HG03045 (cell line): Measurements from ENCODE around the gene CAPZA2.

Source experiments
- ATAC-seq: cut with Tn5 transposase; IDR thresholded peaks from one replicate; pipeline ENCODE4 v1.9.1; 2021; ENCODE audit warnings: mild to moderate bottlenecking, moderate library complexity; ENCODE audit not compliant: unreplicated experiment

Gene CAPZA2

DNA sequence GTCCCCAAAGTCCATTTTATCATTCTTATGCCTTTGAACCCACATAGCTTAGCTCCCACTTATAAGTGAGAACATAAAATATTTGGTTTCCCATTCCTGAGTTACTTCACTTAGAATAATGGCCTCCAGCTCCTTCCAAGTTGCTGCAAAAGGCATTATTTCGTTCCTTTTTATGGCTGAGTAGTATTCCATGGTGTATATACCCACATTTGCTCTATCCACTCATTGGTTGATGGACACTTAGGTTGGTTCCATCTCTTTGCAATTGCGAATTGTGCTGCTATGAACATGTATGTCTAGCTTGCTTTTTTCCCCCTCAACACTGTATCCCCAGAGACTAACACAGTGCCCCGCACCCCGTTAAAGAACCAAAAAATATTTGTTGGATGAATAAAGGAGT is 670 bp upstream of the CAPZA2 start:
- no peak for ATAC-seq

GRCh38 chr7:116862951-116863670 is 724 bp downstream of the CAPZA2 start:
- ATAC-seq, result peak; percentile 2

- ATAC-seq, result no peak
Measured at GRCh38 chr7:116863936-116864500, 1.6 kb downstream of the CAPZA2 start.

GRCh38 chr7:116871061-116871700 is 8.8 kb downstream of the CAPZA2 start:
- ATAC-seq, result no peak

GRCh38 chr7:116872026-116872425 is 9.6 kb downstream of the CAPZA2 start:
- ATAC-seq, result no peak

DNA sequence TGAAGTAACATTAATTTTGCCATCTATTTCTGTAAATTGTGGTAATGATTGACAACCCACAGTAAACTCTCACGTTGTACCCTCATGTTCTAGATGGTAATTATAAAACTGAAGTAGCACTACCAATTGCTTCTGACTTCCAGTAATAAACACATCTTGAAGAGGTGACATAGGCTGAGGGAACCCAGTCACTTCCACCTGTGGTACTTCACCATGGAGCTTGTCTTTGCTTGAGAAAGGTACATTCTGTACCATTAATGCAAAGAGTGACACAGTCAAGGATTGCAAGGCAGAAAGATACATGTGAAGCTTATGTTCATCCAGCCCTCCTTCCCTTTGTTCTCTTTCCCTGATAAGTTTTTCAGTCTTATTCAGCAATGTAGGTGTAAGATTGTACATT is 11.2 kb downstream of the CAPZA2 start:
- ATAC-seq, result no peak

- ATAC-seq, result no peak
Measured at GRCh38 chr7:116876664-116877442, 14.5 kb downstream of the CAPZA2 start.

DNA sequence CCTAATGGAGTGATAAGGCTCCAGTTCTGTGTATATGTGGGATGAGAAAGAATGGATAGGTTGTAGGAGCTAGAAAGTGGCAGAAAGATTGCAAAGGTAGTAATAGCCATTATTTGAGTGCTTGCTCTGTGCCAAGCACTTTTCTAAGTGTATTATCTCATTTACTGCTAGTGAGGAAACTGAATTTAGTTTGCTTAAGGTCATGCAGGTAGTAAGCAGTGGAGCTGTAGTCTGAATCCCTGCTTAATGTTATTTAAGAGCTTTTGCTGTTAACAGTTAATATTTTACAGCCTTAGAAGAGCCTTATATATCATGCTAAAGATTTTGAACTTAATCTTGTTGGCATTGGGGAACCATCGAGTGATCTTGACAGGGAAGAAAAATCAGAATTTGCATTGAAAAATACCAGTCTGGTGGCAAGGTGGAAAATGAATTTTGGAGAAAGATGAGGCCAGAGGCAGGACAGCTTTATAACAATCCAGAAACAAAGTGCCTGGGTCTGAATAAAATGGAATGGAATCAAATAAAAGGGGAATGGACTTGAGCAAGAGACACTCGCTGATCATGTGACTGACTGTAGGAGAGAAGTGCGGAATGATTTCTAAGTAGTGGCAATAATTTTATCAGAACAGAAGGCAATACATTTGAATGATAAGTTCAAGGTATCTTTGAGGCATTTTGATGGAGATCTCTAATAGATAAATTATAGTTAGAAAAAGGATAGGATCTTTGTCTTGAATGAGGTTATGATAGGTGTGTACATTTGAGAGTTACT is 15.2 kb downstream of the CAPZA2 start:
- no peak for ATAC-seq

GRCh38 chr7:116884691-116885090 is 22.3 kb downstream of the CAPZA2 start:
- no peak for ATAC-seq

DNA sequence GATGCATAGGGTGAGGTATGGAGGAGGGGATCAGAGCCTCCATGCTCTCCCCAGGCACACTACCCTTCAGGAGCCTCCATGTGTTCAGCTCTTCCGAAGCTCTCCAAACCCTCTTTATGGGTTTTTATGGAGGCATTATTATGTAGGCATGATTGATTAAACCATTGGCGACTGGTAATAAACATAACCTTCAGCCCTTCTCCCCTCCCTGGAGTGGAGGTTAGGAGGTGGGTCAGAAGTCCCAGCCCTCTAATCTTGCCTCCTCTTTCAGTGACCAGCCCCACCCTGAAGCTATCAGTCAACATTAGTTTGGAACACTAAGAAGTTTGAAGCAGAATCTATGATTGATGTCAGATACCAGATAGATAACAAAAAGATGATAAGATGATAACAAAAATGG is 23.3 kb downstream of the CAPZA2 start:
- no peak for ATAC-seq

- ATAC-seq, result no peak
Measured at GRCh38 chr7:116886543-116887156, 24.3 kb downstream of the CAPZA2 start.

- ATAC-seq, result no peak
Measured at GRCh38 chr7:116888895-116889294, 26.5 kb downstream of the CAPZA2 start.

- no peak for ATAC-seq
Measured at GRCh38 chr7:116895849-116896248, 33.5 kb downstream of the CAPZA2 start.

- ATAC-seq, result no peak
Measured at GRCh38 chr7:116897661-116898060, 35.3 kb downstream of the CAPZA2 start.

DNA sequence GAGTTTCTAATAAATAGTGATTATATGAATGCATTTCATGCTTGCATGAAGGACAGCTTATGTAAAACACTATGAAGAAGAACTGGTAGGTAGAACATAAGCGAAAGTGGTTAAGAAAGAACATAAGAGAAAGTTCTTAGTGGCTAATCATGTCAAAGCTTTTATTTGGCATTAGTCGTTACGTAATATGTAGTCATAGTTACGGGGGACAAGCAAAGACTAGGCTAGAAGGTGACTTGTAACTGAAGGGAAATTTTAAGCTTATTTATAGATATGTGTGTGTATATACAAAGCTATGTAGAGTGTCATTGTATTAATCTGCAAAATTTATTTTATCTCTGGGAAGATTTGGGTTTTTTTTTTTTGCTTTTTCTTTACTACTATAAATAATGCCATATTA is 36.9 kb downstream of the CAPZA2 start:
- ATAC-seq, result no peak

DNA sequence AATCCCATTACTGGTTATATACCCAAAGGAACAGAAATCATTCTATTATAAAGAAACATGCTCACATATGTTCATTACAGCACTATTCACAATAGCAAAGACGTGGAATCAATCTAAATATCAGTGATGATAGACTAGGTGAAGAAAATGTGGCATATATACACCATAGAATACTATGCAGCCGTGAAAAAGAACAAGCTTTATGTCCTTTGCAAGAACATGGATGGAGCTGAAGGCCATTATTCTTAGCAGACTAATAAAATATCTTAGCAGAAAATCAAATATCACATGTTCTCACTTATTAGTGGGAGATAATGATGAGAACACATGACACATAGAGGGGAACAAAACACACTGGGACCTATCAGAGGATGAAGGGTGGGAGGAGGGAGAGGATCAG is 38.8 kb downstream of the CAPZA2 start:
- no peak for ATAC-seq

DNA sequence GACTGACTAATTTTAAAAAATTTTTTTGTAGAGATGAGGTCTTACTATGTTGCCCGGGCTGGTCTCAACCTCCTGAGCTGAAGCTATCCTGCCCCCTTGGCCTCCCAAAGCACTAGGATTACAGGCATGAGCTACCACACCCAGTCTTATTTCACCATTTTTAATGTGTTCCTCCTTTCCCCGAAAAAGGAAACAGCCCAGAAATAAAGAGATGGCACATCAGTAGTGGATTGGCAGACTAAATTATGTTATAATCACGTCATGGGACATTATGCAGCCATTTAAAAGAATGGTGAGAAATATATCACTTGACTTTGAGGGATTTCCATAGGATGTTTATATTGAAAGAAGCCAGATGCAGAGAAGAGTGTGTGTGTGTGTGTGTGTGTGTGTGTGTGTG is 40.5 kb downstream of the CAPZA2 start:
- no peak for ATAC-seq

GRCh38 chr7:116906391-116906790 is 44.0 kb downstream of the CAPZA2 start:
- ATAC-seq, result no peak

DNA sequence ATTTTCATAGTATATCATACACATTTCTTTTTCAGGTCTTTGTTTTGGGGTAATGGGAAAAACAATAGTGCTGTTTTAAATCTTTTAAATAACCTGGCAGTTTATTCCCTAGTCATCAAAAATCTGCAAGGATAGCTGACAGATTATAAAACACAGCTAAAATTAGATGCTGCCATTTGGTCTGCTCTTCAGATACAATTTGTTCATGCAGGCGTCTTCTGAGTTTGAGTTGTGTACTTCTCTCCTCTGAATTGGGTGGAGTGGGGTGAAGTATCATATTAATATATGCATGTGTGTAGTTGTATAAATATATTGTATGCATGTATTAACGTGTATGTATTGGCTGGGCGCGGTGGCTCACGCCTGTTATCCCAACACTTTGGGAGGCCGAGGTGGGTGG is 48.0 kb downstream of the CAPZA2 start:
- no peak for ATAC-seq

DNA sequence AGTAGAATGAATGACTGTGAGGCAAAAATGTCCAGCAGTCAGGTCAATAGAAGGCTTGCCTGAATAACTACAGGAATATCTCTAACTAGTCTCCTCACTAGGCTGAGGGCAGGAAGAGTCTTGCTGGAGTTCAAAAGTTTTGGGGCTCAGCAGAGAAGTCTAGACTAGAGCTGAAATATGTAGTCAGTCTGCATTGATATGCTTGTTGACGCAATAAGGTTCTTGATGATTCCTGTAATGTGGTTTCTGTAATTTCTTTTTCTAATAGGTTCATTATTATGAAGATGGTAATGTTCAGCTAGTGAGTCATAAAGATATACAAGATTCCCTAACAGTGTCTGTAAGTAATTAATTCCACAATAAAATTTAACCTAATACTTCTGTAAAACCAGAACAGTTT is 49.4 kb downstream of the CAPZA2 start:
- no peak for ATAC-seq
